HepG2 (cell line): ENCODE data around the gene MTX2. TPM values are rescaled to one million over a fixed set of nuclear protein-coding genes. Genes with fewer than 3 reads are reported as not detected.

ENCODE experiments used
- ATAC-seq: fragments of 200-7000 bp; cut with Tn5 transposase; 3 replicates; pipeline ENCODE4 v1.9.1; 2020; ENCODE audit warnings: mild to moderate bottlenecking, moderate library complexity
- BruUV-seq: library from RNA; stranded (reverse); fragments of 400-500 nt; replicated peaks from 2 replicates; lab custom pipeline; 2021; lab: Mats Ljungman, UMichigan
- CTCF ChIA-PET: fragments of 300-600 bp; formaldehyde crosslinking; extraction: SDS; loops from one replicate; lab custom pipeline; 2021; ENCODE audit warnings: low total read pairs, inconsistent platforms, low intra/inter-chr PET ratio; lab: Yijun Ruan, JAX
- POLR2A ChIA-PET: fragments of 350-600 bp; sonication (Branson Sonifier 250); formaldehyde crosslinking; loops from one replicate; lab custom pipeline; 2020; ENCODE audit warnings: antibody characterized with exemption, inconsistent platforms; lab: Yijun Ruan, JAX
- DNase-seq: peaks from one replicate; pipeline ENCODE4 v3.0.0-alpha.2; 2015; ENCODE audit warnings: low spot score
- FAIRE-seq: peaks from 3 replicates; lab custom pipeline; 2011; peaks lifted over from hg19 to GRCh38; lab: Jason Lieb, UNC
- H2AFZ ChIP-seq: one replicate; pipeline ENCODE4 v1.6.1; 2011; ENCODE audit warnings: low read length, inconsistent platforms
- H3K27ac ChIP-seq: fragments of 300-600 bp; 3 replicates; pipeline ENCODE4 v1.8.0; 2011; ENCODE audit warnings: mixed run types, mild to moderate bottlenecking, mixed read lengths, low read length, inconsistent platforms; ENCODE audit not compliant: insufficient read depth; ENCODE audit errors: extremely low read length
- H3K27me3 ChIP-seq, 2 experiments: fragments of 200-600 bp in 1 of 2; 2 replicates in 1 of 2; 3 replicates in 1 of 2; pipeline versions ENCODE4 v1.6.0 to v1.8.0; 2011; ENCODE audit warnings: low read length in 2 of 2, mild to moderate bottlenecking in 2 of 2, moderate library complexity in 2 of 2, inconsistent platforms in 1 of 2; ENCODE audit not compliant: insufficient read depth in 2 of 2, control insufficient read depth in 1 of 2
- H3K36me3 ChIP-seq, 2 experiments: fragments of 200-600 bp in 1 of 2; replicated peaks in 1 of 2; 2 replicates in 1 of 2; 3 replicates in 1 of 2; pipeline versions ENCODE4 v1.5.1 to v1.8.0; 2011; ENCODE audit warnings: low read length in 2 of 2, inconsistent platforms in 1 of 2; ENCODE audit not compliant: insufficient read depth in 2 of 2, control insufficient read depth in 1 of 2
- H3K4me1 ChIP-seq: 2 replicates; pipeline ENCODE4 v1.5.1; 2012; ENCODE audit warnings: low read length, inconsistent platforms; ENCODE audit not compliant: insufficient read depth
- H3K4me2 ChIP-seq: 2 replicates; pipeline ENCODE4 v1.6.0; 2011; ENCODE audit warnings: low read depth, low read length, inconsistent platforms
- H3K4me3 ChIP-seq, 3 experiments: fragments of 200-600 bp in 1 of 3; sonication (generic), shearing (Covaris generic) in 1 of 3; replicated peaks in 1 of 3; 2 replicates each; pipeline ENCODE4 v1.5.1; 2011 to 2016; ENCODE audit warnings: low read length in 3 of 3, inconsistent platforms in 2 of 3, low read depth in 2 of 3, mild to moderate bottlenecking in 2 of 3, control low read depth in 1 of 3, mixed read lengths in 1 of 3; ENCODE audit not compliant: insufficient read depth in 1 of 3
- H3K79me2 ChIP-seq: one replicate; pipeline ENCODE4 v1.6.1; 2011; ENCODE audit warnings: low read length, inconsistent platforms; ENCODE audit not compliant: insufficient read depth
- H3K9ac ChIP-seq: 2 replicates; pipeline ENCODE4 v1.6.0; 2011; ENCODE audit warnings: mild to moderate bottlenecking, low read depth, low read length, inconsistent platforms; ENCODE audit not compliant: insufficient read depth
- H3K9me3 ChIP-seq: 2 replicates; pipeline ENCODE4 v1.5.1; 2012; ENCODE audit warnings: mild to moderate bottlenecking, low read length
- H4K20me1 ChIP-seq: 2 replicates; pipeline ENCODE4 v1.6.0; 2011; ENCODE audit warnings: inconsistent platforms, mild to moderate bottlenecking, low read length, moderate library complexity; ENCODE audit not compliant: insufficient read depth
- CSRNP1 ChIP-seq: sonication (generic); formaldehyde crosslinking; IDR thresholded peaks from 2 replicates; pipeline ENCODE4 v1.8.1; 2023; ENCODE audit warnings: mild to moderate bottlenecking, missing genetic modification reagents
- ELF1 ChIP-seq: sonication (generic); formaldehyde crosslinking; IDR thresholded peaks from 2 replicates; pipeline ENCODE4 v1.4.0; 2020; ENCODE audit warnings: missing genetic modification reagents
- HBP1 ChIP-seq: IDR thresholded peaks from 2 replicates; pipeline ENCODE4 v1.6.1; 2016; ENCODE audit warnings: low read depth, control low read depth
- SALL2 ChIP-seq: sonication (generic); formaldehyde crosslinking; IDR thresholded peaks from 2 replicates; pipeline ENCODE4 v1.8.1; 2023; ENCODE audit warnings: mild to moderate bottlenecking, missing genetic modification reagents, inconsistent platforms
- ZBTB21 ChIP-seq: sonication (generic); formaldehyde crosslinking; IDR thresholded peaks from 2 replicates; pipeline ENCODE4 v1.4.0; 2020; ENCODE audit warnings: missing genetic modification reagents
- ZNF256 ChIP-seq: sonication (generic); formaldehyde crosslinking; conservative IDR thresholded peaks from 2 replicates; pipeline ENCODE4 v1.4.0; 2020; ENCODE audit warnings: missing genetic modification reagents
- ZNF3 ChIP-seq: IDR thresholded peaks from 2 replicates; pipeline ENCODE4 v1.7.0; 2017; ENCODE audit warnings: inconsistent platforms
- ZNF567 ChIP-seq: sonication (generic); formaldehyde crosslinking; IDR thresholded peaks from 2 replicates; pipeline ENCODE4 v1.8.1; 2023; ENCODE audit warnings: mild to moderate bottlenecking, missing genetic modification reagents, borderline replicate concordance
- ZNF576 ChIP-seq: sonication (generic); formaldehyde crosslinking; IDR thresholded peaks from 2 replicates; pipeline ENCODE4 v1.4.0; 2020; ENCODE audit warnings: mild to moderate bottlenecking, missing genetic modification reagents
- ZNF737 ChIP-seq: sonication (generic); formaldehyde crosslinking; IDR thresholded peaks from 2 replicates; pipeline ENCODE4 v1.5.0; 2020; ENCODE audit warnings: missing genetic modification reagents, mild to moderate bottlenecking, borderline replicate concordance
- ZNF768 ChIP-seq: sonication (generic); formaldehyde crosslinking; IDR thresholded peaks from 2 replicates; pipeline ENCODE4 v1.4.0; 2020; ENCODE audit warnings: missing genetic modification reagents
- in situ Hi-C: cut with HindIII; loops from 2 replicates; pipeline ENCODE4 v1.10.0; 2017; ENCODE audit warnings: low pct_unique_long_range_greater_than_20kb; ENCODE audit not compliant: extremely low pct_ligation_motif_present
- intact Hi-C: fragments of 100-400 bp; cut with micrococcal nuclease; formaldehyde crosslinking; loops from one replicate; pipeline ENCODE4 v1.10.0; 2022; ENCODE audit not compliant: unreplicated experiment
- polyA plus RNA-seq, 8 experiments: library from polyadenylated mRNA; depleted of rRNA in 3 of 8; stranded (reverse) in 7 of 8; unstranded in 1 of 8; fragments of >200 nt; fragmentation: Illumina TruSeq in 4 of 8; extraction: Trizol in 4 of 8; gene quantifications; 2 replicates each; pipeline versions ENCODE4 v1.2.1 to v1.2.3, GENCODE V29; 2011 to 2016; ENCODE audit warnings: low read depth in 4 of 8, missing spikeins in 1 of 8, mixed read lengths in 1 of 8; ENCODE audit not compliant: insufficient read depth in 1 of 8
- total RNA-seq, 5 experiments: library from RNA; depleted of rRNA; stranded (reverse); fragments of >200 nt; fragmentation: Illumina TruSeq; extraction: Trizol; gene quantifications; 2 replicates each; pipeline ENCODE4 v1.2.3, GENCODE V29; 2016; ENCODE audit warnings: low read depth in 1 of 5

Gene MTX2
- total and polyA plus RNA-seq, 2 of the 13 experiments (the other 11 are each of a cell fraction or from before 2014, with no cell fraction given): 58.1 to 75.7 TPM

GRCh38 chr2:176261136-176261535 is 8.1 kb upstream of the MTX2 start:
- Histone ChIP-seq H4K20me1 (no peaks in the 10 kb centered on the region), H3K36me3 (no peaks in the 10 kb centered on the region), H3K27ac (no peak overlapping the region), H3K9me3 (no peaks in the 10 kb centered on the region), H3K4me3 (no peak overlapping the region), H2AFZ (no peak overlapping the region), H3K27me3 (no peaks in the 10 kb centered on the region; a peak in 2 of 5 replicates), H3K79me2 (no peaks in the 10 kb centered on the region), H3K9ac (no peak overlapping the region), H3K4me2 (no peak overlapping the region), H3K4me1 (no peaks in the 10 kb centered on the region)
- POLR2A ChIA-PET: no interaction called here
- FAIRE-seq (no peak), ATAC-seq (no peak), DNase-seq (no peak)
- TF ChIP-seq ZNF576 (CRISPR knock-in tag): no peak
- TF ChIP-seq SALL2: no peak
- no peak for TF ChIP-seq HBP1 (CRISPR knock-in tag)
- TF ChIP-seq ZNF567 (CRISPR knock-in tag): no peak
- TF ChIP-seq ZNF256: no peak
- TF ChIP-seq ZNF768 (CRISPR knock-in tag): no peak
- TF ChIP-seq ELF1 (CRISPR knock-in tag): no peak
- no peak for TF ChIP-seq CSRNP1 (CRISPR knock-in tag)
- no peak for TF ChIP-seq ZNF737
- no peak for TF ChIP-seq ZBTB21 (CRISPR knock-in tag)
- TF ChIP-seq ZNF3 (CRISPR knock-in tag): no peak
- CTCF ChIA-PET: no interaction called here
- BruUV-seq: no TSS peak
- in situ Hi-C loops (no loop called here), intact Hi-C loops (no loop called here)
